ENCODE measurements around the gene CYP2U1. TPM values are rescaled to one million over a fixed set of nuclear protein-coding genes. Genes with fewer than 3 reads are reported as not detected.

Gene CYP2U1
- total and polyA plus RNA-seq, 2 experiments from 2014 or later, result 3.2 to 9.9 TPM

- Histone ChIP-seq H3K9me2 (ENCODE audit: insufficient read depth) (0 out of 2 replicates have a peak, but pooled peaks cover 3% of the 10 kb centered on the region), H3K79me2 (replicated peaks; ENCODE audit: insufficient read depth) (no peaks in the 10 kb centered on the region), H3K36me3 (ENCODE audit: insufficient read depth) (peaks cover 6% of the 10 kb centered on the region; the same call in 1 of the 2 replicates), H3K27me3 (ENCODE audit: insufficient read depth) (no peaks in the 10 kb centered on the region), H4K20me1 (replicated peaks; ENCODE audit: insufficient read depth) (no peaks in the 10 kb centered on the region), H3K4me1 (ENCODE audit: insufficient read depth) (no peaks in the 10 kb centered on the region), H3K27ac (ENCODE audit: low read depth) (no peak overlapping the region), H3K4me3 (no peak overlapping the region), H3F3A (replicated peaks; ENCODE audit: low read depth) (no peaks in the 10 kb centered on the region), H2AFZ (no peak overlapping the region), H3K4me2 (no peak overlapping the region)
- Mint-ChIP-seq H3K27ac (no peak overlapping the region), H3K4me1 (no peaks in the 10 kb centered on the region), H3K27me3 (ENCODE audit: insufficient read depth, low read depth, poor library complexity) (peaks cover 2% of the 10 kb centered on the region), H3K9me3 (peaks cover 17% of the 10 kb centered on the region), H3K36me3 (ENCODE audit: low read depth) (peaks cover 32% of the 10 kb centered on the region), H3K4me3 (no peak overlapping the region)
- TF ChIP-seq JUNB (IDR thresholded peaks at IDR 0.05; ENCODE audit: unreplicated experiment), result no peak
- TF ChIP-seq ZNF462 (CRISPR knock-in tag; IDR thresholded peaks at IDR 0.05), result no peak
- no peak for TF ChIP-seq ETS1 (IDR thresholded peaks at IDR 0.05)
- TF ChIP-seq NANOG (IDR thresholded peaks at IDR 0.05; ENCODE audit: borderline replicate concordance), result no peak
- TF ChIP-seq EZH2 (IDR thresholded peaks at IDR 0.05; ENCODE audit: low read depth, unreplicated experiment), result no peak
- no peak for TF ChIP-seq POLR2AphosphoS5 (IDR thresholded peaks at IDR 0.05; ENCODE audit: low read depth)
- TF ChIP-seq ZNF114 (CRISPR knock-in tag; IDR thresholded peaks at IDR 0.05), result no peak
- TF ChIP-seq REST (IDR thresholded peaks at IDR 0.05; ENCODE audit: unreplicated experiment), result no peak
- TF ChIP-seq CTCF (conservative IDR thresholded peaks at IDR 0.05; ENCODE audit: low read depth in 2 of 2), result no peak
- TF ChIP-seq STAT1 (IDR thresholded peaks at IDR 0.05; ENCODE audit: unreplicated experiment), result no peak
- TF ChIP-seq CREB1 (CRISPR knock-in tag; IDR thresholded peaks at IDR 0.05; ENCODE audit: low read depth), result no peak
- TF ChIP-seq ZNF331 (CRISPR knock-in tag; IDR thresholded peaks at IDR 0.05; ENCODE audit: low read depth), result no peak
- no peak for TF ChIP-seq EZH2phosphoT487 (IDR thresholded peaks at IDR 0.05; ENCODE audit: unreplicated experiment)
- DNase-seq (ENCODE audit: low spot score) (no peak), ATAC-seq (no peak)
These were observed 20.2 kb downstream of the CYP2U1 start for GRCh38 chr4:107951551-107951950.
